HEK293 (cell line): ENCODE results near the gene OPCML.

Source experiments
- BCL11A ChIP-seq: fragments of 450-650 bp; formaldehyde crosslinking; IDR thresholded peaks from 2 replicates; pipeline ENCODE4 v1.5.1; 2016; ENCODE audit warnings: low read depth, missing biosample characterization, missing genetic modification characterization
- SP2 ChIP-seq: fragments of 450-650 bp; formaldehyde crosslinking; IDR thresholded peaks from 2 replicates; pipeline ENCODE4 v1.5.1; 2016; ENCODE audit warnings: missing biosample characterization, missing genetic modification characterization
- ZNF274 ChIP-seq, 2 experiments: fragments of 200-500 bp in 1 of 2; fragments of 450-650 bp in 1 of 2; sonication (Bioruptor generic) in 1 of 2; formaldehyde crosslinking in 1 of 2; IDR thresholded peaks; 2 replicates each; pipeline versions ENCODE4 v1.5.1 to v1.6.1; 2014 to 2016; ENCODE audit warnings: borderline replicate concordance in 1 of 2, inconsistent platforms in 1 of 2, low read length in 1 of 2, missing biosample characterization in 1 of 2, missing genetic modification characterization in 1 of 2
- ZNF501 ChIP-seq: fragments of 450-650 bp; formaldehyde crosslinking; IDR thresholded peaks from 2 replicates; pipeline ENCODE4 v1.5.1; 2016; ENCODE audit warnings: missing biosample characterization, missing genetic modification characterization
- ZNF529 ChIP-seq: fragments of 450-650 bp; formaldehyde crosslinking; IDR thresholded peaks from 2 replicates; pipeline ENCODE4 v1.5.1; 2017; ENCODE audit warnings: missing genetic modification characterization, missing biosample characterization; ENCODE audit not compliant: insufficient replicate concordance
- ZNF830 ChIP-seq: fragments of 450-650 bp; IDR thresholded peaks from 2 replicates; pipeline ENCODE4 v1.5.0; 2018; ENCODE audit warnings: missing biosample characterization, missing genetic modification characterization, low read depth, mild to moderate bottlenecking, moderate library complexity
- TF ChIP-seq, protein P1 (sequence below): fragments of 450-650 bp; formaldehyde crosslinking; IDR thresholded peaks from 2 replicates; pipeline ENCODE4 v1.5.1; 2016; ENCODE audit warnings: missing biosample characterization, missing genetic modification characterization
- TF ChIP-seq, protein P2 (sequence below): fragments of 450-650 bp; formaldehyde crosslinking; IDR thresholded peaks from 2 replicates; pipeline ENCODE4 v1.5.1; 2016; ENCODE audit warnings: missing biosample characterization, missing genetic modification characterization
- TF ChIP-seq, protein P3 (sequence below): fragments of 450-650 bp; formaldehyde crosslinking; IDR thresholded peaks from 2 replicates; pipeline ENCODE4 v1.5.1; 2016; ENCODE audit warnings: missing biosample characterization, missing genetic modification characterization, borderline replicate concordance
- TF ChIP-seq, protein P4 (sequence below): fragments of 450-650 bp; formaldehyde crosslinking; IDR thresholded peaks from 2 replicates; pipeline ENCODE4 v1.5.1; 2016; ENCODE audit warnings: missing biosample characterization, missing genetic modification characterization

DNA sequence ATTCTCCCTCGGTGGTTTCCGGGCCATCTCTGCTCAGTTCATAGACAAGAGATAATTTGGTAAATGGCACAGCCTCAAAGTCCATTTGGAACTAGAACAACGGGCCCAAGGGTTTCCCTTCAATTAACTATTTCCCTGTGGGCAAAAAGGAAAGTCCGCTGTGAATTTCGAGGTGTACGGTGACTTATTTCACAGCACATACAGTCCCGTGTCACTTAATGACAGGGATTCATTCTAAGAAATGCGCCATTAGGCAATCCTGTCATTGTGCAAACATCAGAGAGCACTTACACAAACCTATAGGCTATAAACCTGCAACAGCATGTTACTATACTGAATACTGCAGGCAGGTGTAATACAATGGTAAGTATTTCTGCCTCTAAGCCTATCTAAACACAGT, 551.6 kb downstream of the OPCML start:
- TF ChIP-seq BCL11A (tag by site-specific recombination) (no peak), ZNF274 (IDR thresholded peaks at IDR 0.05; ENCODE audit: low read length) (no peak), ZNF274 (tag by site-specific recombination; IDR thresholded peaks at IDR 0.05; ENCODE audit: borderline replicate concordance) (no peak), ZNF830 (tag by site-specific recombination) (no peak), ZNF501 (no peak), ZNF529 (no peak), SP2 (no peak)
- TF ChIP-seq, protein P1, sequence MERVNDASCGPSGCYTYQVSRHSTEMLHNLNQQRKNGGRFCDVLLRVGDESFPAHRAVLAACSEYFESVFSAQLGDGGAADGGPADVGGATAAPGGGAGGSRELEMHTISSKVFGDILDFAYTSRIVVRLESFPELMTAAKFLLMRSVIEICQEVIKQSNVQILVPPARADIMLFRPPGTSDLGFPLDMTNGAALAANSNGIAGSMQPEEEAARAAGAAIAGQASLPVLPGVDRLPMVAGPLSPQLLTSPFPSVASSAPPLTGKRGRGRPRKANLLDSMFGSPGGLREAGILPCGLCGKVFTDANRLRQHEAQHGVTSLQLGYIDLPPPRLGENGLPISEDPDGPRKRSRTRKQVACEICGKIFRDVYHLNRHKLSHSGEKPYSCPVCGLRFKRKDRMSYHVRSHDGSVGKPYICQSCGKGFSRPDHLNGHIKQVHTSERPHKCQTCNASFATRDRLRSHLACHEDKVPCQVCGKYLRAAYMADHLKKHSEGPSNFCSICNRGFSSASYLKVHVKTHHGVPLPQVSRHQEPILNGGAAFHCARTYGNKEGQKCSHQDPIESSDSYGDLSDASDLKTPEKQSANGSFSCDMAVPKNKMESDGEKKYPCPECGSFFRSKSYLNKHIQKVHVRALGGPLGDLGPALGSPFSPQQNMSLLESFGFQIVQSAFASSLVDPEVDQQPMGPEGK, result no peak
- TF ChIP-seq, protein P2, sequence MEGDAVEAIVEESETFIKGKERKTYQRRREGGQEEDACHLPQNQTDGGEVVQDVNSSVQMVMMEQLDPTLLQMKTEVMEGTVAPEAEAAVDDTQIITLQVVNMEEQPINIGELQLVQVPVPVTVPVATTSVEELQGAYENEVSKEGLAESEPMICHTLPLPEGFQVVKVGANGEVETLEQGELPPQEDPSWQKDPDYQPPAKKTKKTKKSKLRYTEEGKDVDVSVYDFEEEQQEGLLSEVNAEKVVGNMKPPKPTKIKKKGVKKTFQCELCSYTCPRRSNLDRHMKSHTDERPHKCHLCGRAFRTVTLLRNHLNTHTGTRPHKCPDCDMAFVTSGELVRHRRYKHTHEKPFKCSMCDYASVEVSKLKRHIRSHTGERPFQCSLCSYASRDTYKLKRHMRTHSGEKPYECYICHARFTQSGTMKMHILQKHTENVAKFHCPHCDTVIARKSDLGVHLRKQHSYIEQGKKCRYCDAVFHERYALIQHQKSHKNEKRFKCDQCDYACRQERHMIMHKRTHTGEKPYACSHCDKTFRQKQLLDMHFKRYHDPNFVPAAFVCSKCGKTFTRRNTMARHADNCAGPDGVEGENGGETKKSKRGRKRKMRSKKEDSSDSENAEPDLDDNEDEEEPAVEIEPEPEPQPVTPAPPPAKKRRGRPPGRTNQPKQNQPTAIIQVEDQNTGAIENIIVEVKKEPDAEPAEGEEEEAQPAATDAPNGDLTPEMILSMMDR (tag by site-specific recombination), result no peak
- TF ChIP-seq, protein P3, sequence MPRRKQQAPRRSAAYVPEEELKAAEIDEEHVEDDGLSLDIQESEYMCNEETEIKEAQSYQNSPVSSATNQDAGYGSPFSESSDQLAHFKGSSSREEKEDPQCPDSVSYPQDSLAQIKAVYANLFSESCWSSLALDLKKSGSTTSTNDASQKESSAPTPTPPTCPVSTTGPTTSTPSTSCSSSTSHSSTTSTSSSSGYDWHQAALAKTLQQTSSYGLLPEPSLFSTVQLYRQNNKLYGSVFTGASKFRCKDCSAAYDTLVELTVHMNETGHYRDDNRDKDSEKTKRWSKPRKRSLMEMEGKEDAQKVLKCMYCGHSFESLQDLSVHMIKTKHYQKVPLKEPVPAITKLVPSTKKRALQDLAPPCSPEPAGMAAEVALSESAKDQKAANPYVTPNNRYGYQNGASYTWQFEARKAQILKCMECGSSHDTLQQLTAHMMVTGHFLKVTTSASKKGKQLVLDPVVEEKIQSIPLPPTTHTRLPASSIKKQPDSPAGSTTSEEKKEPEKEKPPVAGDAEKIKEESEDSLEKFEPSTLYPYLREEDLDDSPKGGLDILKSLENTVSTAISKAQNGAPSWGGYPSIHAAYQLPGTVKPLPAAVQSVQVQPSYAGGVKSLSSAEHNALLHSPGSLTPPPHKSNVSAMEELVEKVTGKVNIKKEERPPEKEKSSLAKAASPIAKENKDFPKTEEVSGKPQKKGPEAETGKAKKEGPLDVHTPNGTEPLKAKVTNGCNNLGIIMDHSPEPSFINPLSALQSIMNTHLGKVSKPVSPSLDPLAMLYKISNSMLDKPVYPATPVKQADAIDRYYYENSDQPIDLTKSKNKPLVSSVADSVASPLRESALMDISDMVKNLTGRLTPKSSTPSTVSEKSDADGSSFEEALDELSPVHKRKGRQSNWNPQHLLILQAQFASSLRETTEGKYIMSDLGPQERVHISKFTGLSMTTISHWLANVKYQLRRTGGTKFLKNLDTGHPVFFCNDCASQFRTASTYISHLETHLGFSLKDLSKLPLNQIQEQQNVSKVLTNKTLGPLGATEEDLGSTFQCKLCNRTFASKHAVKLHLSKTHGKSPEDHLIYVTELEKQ, result no peak
- TF ChIP-seq, protein P4, sequence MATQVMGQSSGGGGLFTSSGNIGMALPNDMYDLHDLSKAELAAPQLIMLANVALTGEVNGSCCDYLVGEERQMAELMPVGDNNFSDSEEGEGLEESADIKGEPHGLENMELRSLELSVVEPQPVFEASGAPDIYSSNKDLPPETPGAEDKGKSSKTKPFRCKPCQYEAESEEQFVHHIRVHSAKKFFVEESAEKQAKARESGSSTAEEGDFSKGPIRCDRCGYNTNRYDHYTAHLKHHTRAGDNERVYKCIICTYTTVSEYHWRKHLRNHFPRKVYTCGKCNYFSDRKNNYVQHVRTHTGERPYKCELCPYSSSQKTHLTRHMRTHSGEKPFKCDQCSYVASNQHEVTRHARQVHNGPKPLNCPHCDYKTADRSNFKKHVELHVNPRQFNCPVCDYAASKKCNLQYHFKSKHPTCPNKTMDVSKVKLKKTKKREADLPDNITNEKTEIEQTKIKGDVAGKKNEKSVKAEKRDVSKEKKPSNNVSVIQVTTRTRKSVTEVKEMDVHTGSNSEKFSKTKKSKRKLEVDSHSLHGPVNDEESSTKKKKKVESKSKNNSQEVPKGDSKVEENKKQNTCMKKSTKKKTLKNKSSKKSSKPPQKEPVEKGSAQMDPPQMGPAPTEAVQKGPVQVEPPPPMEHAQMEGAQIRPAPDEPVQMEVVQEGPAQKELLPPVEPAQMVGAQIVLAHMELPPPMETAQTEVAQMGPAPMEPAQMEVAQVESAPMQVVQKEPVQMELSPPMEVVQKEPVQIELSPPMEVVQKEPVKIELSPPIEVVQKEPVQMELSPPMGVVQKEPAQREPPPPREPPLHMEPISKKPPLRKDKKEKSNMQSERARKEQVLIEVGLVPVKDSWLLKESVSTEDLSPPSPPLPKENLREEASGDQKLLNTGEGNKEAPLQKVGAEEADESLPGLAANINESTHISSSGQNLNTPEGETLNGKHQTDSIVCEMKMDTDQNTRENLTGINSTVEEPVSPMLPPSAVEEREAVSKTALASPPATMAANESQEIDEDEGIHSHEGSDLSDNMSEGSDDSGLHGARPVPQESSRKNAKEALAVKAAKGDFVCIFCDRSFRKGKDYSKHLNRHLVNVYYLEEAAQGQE, result no peak
